ENCODE data around the gene EIF3K.

EIF3K gene

DNA sequence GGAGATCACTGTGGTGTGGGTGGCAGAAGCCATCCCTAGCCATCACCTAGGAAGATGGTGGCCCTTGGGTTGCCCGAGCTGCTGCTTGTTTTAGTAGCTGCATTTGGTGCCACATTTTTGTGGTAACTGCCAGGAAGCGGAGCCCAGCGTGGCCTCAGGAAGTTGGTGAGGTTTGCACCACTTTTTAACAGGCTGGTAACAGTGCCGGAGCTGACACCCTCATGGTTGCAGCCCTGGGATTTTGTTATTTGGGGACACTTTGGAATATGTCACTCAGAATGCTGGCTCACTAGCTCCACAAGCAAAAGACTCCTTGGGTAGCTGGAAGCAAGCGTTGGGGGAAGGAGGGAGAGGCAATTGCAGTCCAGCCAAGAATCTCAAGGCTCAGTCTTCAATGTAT, 50.6 kb downstream of the EIF3K start:
- no peak for DNase-seq

DNA sequence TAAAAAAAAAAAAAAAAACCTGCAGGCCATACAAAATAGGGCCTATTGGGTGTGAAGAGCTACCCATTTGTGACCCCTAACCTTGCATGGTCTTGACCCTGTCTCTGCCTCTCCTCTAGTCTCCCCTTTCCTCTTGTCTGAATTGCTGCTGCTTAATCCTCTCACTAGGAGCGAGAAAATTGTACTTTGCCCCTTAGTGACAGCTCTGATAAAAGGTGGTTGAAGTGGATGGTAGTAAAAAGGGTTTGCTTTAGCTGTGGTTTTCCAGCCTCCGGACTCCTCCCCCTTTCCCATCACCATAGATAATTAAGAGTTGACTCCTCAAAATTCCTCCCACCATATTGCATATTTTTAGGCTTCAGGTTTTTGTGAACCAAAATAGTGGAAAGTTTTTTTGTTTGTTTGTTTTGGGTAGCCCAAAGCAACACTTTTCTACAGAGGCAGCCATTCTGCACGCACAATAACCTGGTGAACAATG, 52.0 kb downstream of the EIF3K start:
- no peak for DNase-seq

DNA sequence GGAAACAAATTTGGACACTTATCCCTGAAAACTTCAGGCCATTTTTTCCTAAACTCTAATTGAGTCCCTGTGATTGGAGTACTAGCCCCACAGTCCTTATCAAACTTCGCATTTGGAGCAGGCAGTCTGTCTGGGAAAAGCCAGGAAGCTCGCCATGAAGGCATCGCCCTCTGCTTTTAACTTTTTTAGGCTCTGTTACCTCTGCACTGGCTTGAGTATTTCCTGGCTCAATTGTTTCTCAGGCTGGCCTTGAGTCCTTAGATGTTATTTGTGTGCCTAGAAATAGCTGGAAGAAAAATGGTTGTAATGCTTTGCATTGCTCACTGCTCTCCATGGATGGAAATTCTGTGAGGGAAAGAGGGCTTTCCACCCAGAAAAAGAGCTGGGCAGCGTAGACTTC, 52.7 kb downstream of the EIF3K start:
- no peak for DNase-seq

DNA sequence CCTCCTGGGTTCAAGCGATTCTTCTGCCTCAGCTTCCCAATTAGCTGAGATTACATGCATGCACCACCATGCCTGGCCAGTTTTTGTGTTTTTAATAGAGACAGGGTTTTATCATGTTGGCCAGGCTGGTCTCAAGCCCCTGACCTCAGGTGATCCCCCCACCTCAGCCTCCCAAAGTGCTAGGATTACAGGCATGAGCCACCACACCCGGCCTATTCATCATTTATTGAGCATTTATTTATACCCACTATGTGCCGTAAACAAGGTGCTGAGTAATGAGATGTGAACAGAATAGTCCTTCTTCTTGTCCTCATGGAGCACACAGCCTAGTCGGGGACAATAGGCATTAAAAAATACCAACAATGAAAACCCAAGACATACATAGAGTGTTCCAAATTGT, 54.0 kb downstream of the EIF3K start:
- no peak for DNase-seq

DNA sequence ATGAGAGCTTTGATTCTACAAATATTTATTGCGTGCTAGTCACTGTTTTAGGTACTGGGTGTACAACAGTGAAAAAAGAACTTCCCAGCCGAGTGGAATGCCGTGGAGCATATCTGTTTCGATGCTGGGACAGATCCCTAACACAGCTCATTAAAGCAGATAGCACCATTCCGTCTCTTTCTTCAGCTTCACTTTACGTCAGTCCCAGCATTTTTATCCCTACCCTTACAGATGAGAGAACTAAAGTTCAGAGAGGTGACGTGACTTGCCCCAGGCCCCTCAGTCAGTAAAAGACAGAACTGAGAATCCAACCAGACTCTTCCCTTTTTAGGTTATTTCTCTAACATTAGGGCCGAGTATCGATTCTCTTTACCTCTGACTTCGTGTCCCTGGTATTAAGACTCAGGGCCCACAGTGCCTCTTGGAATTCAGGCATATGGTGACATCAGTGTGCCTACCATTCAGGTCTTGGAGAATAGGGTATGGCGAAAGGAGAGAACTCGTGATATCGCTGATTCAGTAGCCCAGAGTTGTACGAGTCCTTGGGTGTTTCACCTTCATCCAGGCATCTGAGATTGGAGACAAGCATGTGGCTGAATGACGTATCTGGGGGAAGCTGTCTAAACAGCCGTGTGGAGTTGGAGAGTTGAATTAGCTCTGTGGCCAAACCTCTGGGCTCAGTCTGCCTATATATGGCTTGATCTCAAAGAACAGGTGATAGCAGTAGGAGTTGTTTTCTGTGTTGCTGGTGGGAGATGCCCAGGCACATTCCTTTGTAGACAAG, 55.6 kb downstream of the EIF3K start:
- DNase-seq: no peak

DNA sequence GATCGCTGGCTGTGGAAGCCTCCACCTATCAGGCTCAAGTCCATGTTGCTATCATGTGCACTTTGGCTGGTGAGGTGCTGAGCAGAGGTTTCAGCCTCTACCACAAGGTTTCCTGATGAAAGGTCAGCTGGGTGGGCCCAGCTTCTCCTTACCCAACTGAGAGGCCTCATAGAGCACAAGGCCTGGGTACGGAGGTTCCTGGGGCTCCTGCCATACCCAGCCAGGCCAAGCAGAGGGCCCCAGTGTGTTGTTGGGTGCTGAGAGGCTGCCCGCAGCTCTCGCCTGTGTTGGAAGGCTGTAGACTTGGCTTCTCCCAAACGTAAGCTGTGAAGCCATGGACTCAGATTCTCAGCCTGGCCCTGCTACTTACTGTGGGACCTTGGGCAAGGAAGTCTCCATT, 56.6 kb downstream of the EIF3K start:
- no peak for DNase-seq

DNA sequence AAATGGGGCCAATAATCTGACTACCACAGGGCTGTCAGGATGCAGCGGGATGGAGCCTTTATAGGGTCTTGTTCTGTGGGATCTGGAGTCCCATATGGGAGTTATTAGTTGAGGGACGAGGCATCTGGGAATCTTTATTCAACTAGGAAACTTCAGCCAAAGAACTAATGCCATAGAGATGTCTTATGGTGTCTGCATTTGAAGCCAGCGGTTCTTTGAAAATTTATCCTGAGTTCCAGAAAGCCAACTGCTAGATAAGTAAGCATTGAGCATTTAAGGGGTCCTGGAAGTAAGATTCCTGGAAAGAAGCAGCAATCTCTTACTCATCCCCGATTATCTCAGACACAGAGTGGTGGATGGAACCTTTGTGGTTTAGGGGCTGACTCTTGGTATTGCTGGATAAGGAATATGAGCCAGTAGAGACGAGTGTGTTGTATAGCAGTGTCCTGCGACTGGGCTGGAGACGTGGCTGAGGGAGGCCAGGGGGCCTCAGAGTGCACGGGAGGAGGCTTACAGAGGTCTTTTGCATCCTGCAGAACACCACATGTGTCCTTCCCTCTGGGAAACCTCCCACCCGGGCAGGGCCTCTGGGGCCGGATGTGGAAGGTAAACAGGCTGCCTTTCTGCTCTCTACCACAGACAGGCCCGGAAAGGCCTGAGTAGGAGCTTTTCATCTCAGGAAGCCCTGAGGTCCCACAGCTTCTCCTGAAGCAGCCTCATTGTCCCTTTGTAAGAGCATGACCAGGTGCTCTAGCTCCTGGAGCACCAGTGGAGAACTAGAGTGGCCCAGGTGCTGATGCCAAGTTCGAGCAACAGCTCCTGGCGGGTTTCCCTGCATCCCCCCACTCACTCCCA, 57.3 kb downstream of the EIF3K start:
- no peak for DNase-seq

DNA sequence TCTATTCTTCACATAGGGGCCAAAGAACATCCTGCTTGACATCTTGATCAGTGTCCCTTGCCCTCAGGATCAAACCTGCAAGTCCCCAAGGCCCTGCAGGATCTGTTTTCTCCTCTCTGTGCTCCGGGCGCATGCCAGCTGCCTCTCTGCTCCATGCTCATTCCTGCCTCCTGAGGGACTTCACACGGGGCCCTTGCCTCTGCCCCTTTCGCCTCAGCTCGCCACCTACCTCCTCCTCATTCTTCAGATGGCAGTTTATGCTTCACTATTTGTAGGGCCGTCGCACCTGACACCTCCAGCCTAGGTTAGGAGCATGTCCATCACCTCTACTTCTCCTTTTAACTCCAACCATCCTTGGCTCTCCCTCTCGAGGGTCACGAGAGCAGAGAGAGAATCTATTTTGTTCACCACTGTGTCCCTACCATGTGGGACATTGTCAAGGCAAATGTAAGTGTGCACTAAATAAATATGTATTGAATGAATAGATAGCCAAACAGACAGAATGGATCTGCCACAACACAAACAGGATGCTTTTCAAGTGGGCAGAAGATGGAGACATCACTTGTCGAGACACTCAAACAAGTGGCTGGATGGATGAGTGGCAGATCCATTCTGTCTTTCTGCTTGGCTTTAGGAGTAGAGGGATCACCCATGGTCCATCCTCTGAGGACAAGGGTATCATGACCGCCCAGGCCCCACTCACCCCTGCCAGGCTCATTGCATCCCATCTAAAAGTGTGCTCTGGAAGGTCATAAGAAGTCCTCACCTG, 58.1 kb downstream of the EIF3K start:
- DNase-seq: no peak

DNA sequence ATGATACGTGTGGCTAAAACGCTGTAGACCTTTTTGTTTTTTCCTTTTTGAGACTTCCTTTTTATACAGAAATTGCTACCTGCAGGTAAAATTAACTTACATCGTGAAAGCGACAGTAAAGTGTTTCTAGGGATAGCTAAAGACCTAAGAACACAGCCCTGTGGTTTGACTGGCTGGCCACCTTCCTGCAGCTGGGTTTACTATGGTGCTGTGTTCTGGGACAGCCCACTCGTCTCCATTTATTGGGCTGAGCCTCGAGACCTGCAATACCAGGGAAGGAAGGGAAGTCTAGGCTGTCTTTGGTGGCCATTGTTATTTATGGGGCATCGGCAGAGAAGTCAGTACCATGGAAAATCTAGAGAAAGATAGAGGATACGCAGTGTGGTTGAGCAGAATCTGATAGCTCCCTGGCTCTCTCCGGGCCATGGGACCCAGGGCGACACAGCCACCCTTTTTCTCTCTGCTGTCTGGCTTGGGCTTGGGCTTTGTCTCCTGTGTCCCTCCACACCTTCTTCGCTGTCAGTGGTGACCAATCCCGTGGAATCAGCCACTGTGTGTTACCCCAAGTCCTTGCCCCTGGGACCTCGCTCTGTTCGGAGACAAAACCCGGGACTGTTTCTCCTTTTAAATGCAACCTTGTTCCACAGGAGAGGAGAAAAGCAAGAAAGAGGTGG, 59.4 kb downstream of the EIF3K start:
- DNase-seq: no peak

DNA sequence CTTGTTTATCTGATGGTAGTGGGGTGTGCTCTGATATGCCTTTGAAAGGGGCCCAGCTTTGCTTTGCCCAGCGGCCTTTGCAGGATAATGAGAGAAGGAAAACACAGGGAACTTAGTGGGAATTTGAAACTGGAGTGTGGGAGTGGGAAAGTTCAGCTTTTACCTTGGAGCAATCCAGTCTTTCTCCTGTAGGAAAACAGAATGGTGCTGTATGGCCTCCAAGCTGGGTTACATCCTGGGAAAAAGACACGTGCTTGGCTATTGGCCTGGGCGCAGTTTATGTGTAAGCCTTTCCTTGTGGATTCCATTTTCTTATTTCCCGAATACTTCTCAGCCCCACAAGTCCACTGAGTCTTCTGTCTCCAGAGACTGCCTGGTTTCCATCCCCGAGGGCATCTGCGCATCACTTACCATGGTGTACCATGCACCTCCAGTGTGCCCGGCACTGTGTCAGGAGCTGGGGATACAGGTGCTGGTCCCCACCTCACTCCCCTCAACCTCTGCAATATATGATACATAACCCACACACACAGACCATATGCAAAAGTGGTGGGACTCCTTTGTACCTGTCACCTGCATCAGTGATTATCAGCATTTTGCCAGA, 60.0 kb downstream of the EIF3K start:
- DNase-seq: no peak

DNA sequence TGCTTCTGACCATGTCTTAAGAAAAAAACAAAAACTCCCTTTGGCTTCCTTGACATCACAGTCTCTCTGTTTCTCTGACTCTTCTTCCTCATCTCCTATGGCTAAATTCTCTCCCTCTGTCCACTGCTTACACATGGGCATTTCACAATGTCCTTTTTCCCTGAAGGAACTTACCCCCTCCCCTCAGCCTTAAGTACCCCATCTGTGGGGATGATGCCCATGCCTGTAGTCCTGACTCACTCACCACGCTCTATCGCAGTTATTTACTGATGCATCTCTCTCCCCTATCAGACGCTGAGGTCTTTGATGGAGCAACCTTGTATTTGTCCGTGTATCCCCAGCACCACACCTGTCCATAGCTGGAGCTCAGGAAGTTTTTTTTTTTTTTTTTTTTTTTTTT, 60.9 kb downstream of the EIF3K start:
- no peak for DNase-seq

DNA sequence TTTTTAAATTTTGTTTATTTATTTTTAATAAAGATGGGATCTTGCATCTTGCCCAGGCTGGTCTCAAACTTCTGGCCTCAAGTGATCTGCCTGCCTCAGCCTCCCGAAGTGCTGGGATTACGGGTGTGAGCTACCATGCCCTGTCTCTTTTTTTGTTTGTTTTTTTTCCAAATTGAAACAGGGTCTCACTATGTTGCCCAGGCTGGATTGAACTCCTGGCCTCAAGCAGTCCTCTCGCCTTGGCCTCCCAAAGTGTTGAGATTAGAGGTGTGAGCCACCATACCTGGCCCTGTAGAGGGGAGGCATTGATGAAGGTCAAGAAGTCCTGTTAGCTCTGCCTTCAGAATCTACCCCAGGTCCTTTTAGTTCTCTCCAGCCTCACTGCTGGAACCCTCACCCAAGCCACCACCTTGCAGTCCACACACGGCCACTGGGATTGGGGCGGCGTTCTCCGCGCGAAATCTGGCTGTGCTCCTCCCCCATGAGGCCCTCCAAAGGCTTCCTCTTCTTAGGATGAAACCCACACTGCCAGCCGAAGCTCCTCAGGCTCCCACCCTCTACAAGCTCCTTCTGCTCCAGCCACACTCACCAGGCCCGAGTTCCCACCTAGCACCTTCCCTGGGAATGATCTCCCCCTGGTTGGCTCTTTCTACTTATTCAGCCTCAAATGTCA, 63.3 kb downstream of the EIF3K start:
- DNase-seq: no peak

DNA sequence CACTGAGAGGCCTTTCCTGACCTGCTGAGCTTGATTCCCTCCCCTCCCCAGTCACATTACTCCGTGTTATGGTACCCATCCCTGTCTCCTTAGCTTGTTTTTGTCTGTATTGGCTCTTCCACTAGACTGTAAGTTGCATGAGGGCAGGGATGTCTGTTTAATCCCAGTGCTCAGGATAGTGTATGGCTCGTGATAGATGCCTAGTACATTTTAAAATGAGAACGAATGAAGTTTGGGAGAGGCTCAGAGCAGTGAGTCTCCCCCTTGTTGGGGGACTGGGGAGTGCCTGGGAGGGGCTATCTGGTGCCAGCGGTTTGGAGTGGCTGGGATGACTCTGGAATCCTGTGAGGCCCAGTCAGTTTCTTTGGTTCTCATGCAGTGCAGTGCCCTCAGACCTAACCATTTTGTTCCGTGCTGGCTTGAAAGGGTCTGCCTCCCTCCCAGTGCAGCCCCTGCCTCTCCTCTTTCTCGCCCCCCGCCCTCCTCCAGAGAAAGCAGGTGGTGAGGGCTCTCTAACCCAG, 63.9 kb downstream of the EIF3K start:
- no peak for DNase-seq

DNA sequence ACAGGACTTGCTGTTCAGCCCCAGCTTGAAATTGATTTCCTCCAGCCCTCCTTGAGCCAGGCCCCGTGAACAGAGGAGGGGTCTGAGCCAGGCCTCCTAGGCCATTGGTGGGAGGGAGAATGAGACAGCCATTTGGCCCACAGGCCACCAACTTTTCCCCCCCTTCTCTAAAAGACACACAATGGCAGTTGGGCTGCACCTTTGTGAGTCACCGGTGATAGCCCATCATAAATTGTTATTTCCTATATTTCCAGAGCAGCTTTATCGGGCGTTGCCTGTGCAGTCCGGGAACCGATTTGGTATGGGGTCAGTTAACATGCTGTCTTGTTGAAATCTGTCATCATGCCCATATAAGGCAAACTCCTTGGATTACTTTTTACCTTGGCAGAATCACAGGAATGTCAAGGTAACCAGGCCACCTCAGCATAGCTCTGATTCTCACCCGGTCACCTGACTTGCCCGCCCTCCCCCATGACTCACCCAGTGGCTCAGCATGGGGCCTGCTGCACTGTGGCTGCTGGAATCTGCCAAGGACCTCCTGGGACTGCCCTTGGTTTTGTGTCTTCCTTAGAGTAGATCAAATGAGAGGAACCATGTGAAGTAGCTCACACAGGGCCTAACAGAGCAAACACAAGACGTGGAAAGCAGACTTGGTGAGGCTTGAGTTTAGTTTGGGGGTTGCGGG, 64.5 kb downstream of the EIF3K start:
- peak; percentile 45 for DNase-seq

DNA sequence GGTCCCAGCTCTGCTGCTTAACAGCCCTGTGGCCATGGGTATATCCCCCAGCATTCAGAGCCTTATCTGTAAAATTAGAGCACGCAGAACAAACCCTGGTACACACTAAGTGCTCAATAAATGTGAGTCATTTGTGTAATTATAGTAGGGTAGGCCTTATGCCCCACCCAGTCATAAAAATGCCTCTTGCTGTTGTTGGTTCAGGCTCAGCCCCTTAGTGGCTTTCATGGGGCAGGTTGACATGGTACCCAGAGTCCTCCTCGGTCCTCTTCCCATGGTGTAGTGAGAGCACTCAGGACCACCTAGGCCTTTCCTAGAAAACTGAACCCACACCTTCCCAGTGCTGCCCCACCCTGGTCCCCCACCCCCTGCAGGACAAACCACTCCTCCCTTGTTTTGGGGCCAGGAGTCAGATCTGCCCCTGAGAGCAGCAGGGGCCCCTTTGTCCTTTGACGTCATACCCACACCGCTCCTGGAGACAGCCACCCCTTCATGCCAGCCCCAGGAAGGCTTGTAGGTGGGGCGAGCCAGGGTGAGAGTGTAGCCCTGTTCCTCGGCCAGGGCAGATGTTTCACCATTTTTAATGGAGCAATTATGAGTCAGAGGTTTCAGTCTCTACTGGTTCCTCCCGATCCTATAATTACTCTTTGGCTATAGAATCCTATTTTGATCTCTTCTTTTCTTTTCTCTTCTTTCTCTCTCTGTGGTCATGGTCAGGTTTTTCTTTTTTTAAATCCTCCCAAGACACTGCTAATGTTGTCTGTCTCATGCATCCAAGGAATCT, 65.3 kb downstream of the EIF3K start:
- peak; percentile 51 for DNase-seq

DNA sequence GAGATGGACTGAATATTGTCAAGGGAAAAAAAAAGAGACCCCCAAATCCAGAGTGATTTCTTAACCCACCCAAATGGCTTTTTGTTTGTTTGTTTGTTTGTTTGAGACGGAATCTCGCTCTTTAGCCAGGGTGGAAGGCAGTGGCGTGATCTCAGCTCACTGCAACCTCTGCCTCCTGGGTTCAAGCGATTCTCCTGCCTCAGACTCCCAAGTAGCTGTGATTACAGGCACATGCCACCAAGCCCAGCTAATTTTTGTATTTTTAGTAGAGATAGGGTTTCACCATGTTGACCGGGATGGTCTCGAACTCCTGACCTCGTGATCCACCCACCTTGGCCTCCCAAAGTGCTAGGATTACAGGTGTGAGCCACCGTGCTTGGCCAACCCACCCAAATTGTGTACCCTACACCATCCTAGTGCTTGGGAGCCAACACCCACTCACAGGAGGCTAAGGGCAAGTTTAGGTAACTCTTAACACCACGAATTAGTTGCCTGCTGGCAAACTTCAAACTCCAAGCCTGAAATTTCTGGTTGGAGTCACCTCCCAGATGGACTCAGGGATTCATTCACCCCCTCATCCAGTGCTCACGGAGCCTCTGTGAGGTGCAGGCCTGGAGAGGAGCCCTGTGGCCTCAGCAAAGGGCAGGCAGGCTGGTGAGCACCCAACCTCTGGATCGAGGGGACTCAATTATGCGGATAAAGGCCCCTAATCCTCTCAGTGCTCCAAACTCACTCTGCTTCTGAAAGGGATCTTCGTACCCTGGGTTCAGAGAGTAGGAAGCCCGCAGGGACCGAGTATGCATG, 66.1 kb downstream of the EIF3K start:
- no peak for DNase-seq

DNA sequence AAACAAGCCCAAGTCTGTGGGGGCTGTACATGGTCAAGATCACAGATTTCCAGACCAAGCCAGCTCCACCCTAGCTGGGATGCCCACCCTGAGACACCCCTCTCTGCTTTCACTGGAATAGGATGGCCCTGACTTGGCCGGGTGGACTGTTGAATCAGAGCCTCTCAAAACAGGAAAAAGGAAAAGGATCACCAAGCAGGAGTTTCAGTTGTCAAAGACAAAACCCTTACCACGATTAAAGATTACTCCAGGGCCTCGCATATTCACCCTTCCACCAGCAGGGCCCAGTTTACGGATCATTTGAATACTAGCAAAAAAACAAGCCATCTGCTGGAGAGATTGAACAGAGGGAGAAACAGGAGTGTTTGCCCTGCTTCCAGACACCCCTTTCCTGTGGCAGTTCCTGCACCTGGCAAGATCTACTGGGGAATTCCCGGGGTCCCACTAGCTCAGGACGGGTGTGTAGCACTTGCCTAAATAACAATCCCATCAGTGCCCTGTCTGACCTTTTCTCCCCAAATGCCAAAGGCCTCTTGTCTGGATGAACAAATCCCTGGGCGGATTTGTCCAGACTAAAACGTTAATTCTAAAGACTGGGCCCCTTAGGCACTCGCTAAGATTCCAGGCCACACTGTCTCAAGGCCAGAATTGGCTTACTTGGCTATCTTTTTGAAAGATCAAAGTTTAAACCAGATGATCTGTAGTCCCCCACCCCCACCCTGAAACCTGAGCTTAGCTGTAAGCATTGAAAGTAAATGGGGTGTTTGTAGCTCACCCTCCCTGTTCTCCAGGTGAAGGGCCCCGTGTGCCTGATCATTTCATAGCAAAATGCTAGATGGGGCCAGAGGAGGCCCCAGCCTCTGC, 66.9 kb downstream of the EIF3K start:
- no peak for DNase-seq

DNA sequence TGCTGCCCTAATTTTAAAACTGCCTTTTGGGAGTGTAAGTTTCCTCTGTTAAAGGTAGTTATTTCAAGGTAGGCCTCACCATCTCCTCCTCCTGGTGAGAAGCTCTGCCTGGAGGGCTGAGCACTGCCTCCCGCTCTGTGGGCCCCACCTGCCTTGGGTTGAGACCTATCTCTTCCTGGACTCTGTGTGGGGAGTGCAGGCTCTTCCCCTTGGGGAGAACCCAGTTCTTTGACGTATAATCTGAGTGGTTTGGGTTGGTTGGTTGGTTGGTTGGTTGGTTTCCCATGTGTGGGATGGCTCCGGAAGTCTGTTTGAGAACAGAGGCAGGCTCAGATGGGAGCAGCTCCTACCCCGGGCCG, 67.5 kb downstream of the EIF3K start:
- DNase-seq: no peak

All from GOT3 (cell line).